NOMO-1 (cell line): ENCODE measurements around the gene ICAM1.
"Not testable (repeated sequence)": the region's sequence is repeated elsewhere in the genome, so short reads cannot be mapped to it uniquely, and the experiment has no call there.

Source experiments
- DNase-seq, 2 experiments: peaks; one replicate each; lab custom pipeline; 2025; ENCODE audit not compliant: unreplicated experiment in 2 of 2; lab: John Stamatoyannopoulos, UW

Gene ICAM1

GRCh38 chr19:10241826-10242449, 29.0 kb upstream of the ICAM1 start:
- DNase-seq: not testable (repeated sequence)

DNA sequence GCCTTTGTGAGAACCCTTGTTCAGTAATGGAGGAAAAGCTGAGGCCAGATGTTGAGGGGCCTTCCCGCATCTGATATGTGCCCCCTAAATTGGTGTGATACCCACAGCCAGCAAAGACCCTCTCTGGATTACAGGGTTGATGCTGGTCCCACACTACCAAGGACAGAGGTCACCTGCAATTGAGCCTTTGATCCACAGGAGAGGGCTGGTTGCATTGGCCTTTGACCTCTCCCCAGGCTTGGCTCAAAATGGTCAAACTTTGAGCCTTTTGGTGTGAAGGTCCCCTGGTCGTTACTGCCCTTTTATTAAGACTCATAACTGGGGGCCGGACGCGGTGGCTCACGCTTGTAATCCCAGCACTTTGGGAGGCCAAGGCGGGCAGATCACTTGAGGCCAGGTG, 27.3 kb upstream of the ICAM1 start:
- DNase-seq: no peak

DNA sequence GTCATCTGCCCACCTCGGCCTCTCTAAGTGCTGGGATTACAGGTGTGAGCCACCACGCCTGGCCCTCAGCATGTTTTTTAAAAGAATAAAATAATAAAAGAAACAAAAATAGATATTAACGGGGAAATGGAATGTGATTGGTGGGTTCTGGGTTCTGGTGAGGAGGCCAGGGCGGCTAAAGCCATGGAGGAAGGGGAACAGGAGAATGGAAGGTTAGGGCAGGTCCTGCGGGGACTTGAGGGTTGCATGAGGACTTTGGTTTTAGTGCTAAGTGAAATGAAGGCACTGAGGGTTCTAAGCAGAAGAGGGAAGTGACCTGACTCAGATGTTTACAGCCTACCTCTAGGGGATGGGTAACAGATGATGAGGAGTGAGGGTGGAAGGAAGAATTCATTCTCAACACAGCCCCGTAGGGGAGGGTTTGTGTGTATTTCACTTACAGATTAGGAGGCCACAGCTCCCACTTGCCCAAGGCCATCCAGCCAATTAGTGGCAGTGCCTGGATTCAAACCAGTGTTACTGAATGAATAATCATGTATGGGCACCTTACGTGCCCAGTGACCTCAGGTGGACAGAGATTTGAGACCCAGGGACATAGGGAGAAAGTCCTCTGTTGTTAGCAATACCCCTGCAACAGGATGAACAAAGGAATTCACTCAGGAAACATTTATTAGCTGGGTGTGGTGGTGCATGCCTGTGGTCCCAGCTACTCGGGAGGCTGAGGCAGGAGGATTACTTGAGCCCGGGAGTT, 25.6 kb upstream of the ICAM1 start:
- DNase-seq: no peak

GRCh38 chr19:10246511-10246910, 24.4 kb upstream of the ICAM1 start:
- no peak for DNase-seq

GRCh38 chr19:10251792-10252694, 18.9 kb upstream of the ICAM1 start, which contains the start of gene MRPL4:
TSS of gene MRPL4 (plus strand) at chr19:10252214. CDS start at chr19:10252254, 40 bp downstream.
- peak; percentile 99 for DNase-seq

GRCh38 chr19:10252707-10253106, 18.2 kb upstream of the ICAM1 start:
- no peak for DNase-seq

DNA sequence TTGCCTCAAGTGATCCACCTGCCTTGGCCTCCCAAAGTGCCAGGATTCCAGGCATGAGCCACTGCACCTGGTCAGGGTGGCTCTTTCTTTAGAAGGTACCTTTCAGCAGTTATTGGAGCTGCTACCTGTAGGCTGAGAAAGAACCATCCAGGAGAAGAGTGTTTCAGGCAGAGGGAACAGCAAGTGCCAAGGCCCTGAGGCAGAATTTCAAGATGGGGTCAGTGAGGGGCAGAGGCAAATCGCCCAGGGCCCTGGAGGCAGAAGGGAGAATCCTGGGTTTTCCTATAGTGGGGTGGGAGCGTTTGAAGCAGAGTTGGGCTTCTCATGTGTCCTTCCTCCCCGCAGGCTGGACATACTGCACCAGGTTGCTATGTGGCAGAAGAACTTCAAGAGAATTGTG, 16.7 kb upstream of the ICAM1 start:
- DNase-seq: no peak

DNA sequence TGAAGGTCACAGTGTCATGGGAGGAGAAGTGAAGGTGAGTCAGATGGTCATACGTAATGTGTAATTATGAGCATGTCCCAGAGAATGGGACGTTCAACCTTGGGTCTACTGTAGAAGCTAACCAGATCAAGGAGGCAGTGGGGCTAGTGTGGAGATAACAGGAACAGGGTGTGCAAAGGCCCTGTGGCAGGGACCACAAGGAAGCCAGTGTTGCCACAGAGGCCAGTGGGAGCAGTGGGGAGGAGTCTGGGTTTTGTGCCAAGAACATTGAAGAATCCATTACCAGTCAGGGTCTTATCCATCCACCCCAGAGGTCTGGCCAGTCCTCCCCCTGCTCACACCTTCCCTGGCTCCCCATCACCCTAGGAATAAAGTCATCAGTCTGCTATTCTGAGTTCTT, 15.6 kb upstream of the ICAM1 start:
- DNase-seq: no peak

DNA sequence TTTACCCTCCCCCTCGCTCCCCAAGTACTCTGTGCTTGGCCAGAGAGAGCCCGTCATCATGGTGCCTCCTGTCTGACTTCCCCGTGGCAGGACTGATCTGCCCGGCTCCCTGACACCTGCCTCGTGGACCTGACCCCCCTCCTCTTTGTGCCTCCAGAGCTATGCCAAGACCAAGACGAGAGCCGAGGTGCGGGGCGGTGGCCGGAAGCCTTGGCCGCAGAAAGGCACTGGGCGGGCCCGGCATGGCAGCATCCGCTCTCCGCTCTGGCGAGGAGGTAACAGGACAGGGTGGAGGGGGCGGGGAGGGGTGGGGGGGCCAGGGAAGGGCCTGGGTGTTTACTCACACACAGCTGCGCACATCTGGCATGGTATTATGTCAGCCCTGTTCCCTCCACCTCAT, 14.4 kb upstream of the ICAM1 start:
- DNase-seq: no peak

- no peak for DNase-seq
Observed at GRCh38 chr19:10256970-10257615, 13.8 kb upstream of the ICAM1 start.

DNA sequence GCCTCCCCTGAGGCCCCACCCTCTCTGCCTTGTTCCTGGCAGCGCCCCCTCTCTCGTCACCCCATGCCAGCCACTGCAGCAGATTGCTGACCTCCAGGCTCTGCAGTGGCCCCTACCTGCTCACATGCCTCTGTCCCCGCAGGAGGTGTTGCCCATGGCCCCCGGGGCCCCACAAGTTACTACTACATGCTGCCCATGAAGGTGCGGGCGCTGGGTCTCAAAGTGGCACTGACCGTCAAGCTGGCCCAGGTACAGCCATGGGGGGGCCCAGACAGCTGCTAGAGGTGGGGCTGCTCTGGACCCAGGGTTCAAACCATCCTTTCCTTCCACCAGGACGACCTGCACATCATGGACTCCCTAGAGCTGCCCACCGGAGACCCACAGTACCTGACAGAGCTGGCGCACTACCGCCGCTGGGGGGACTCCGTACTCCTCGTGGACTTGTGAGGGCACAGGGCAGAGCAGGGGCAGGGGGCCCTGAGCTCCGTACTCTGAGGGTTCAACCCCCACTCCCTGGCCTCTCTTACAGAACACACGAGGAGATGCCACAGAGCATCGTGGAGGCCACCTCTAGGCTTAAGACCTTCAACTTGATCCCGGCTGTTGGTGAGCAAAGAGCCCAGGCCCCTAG, 12.7 kb upstream of the ICAM1 start:
- DNase-seq: no peak

GRCh38 chr19:10259162-10259905, 11.6 kb upstream of the ICAM1 start:
- DNase-seq: peak; percentile 55 to 67

DNA sequence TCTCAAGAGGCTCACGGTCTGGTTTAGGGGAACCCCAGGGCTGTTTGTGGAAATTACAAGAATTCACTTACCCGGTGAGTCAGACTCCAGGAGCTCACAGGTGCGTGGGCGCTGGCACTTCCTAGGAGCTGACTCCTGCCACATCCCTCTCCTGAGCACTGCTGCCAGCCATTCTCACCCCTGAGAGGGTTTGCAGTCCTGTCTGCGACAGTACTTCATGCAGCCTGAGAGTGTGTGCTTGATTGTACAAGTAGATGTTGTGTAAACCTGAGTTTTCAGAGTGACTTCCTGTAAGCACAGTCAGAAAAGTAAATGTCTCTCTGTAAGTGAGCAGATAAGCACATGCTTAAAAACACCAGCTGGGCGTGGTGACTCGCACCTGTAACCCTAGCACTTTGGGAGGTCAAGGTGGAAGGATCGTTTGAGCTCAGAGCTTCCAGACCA, 10.8 kb upstream of the ICAM1 start:
- DNase-seq: no peak

DNA sequence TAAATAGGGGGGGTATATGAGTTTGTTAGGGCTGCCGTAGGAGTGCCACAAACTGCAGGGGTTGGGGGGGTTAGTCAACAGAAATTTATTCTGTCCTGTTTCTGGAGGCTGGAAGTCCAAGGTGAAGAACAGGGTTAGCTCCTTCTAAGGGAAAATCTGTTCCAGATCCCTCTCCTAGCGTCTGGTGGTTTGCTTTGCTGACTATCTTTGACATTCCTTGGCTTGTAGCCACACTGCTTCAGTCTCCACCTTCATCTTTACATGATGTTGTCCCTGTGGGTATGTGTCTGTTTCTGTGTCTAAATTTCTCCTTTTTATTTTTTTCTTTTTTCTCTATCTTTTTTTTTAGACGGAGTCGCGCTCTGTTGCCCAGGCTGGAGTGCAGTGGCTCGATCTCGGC, 8.1 kb upstream of the ICAM1 start:
- DNase-seq: no peak

- no peak for DNase-seq
Observed at GRCh38 chr19:10266706-10267105, 4.2 kb upstream of the ICAM1 start.

DNA sequence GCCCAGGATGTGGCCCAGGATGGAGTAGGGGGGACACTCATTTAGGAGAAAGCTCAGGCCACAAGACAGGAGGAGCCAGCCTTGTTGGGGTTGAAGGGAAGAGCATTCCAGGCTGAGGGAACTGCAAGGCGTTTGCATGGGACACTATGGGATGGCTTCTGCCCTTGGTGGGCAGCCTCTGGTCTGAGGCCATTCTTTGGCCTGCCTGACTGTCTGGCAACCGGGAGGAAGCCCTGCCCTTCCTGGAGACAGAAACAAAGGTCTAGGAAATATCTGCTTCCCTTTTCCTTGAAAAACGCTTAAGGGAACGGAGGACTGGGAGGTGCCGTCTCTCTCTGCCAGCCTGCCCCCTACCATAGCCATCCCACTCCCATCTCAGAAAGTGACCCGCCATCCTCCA, 2.8 kb upstream of the ICAM1 start:
- DNase-seq: no peak

DNA sequence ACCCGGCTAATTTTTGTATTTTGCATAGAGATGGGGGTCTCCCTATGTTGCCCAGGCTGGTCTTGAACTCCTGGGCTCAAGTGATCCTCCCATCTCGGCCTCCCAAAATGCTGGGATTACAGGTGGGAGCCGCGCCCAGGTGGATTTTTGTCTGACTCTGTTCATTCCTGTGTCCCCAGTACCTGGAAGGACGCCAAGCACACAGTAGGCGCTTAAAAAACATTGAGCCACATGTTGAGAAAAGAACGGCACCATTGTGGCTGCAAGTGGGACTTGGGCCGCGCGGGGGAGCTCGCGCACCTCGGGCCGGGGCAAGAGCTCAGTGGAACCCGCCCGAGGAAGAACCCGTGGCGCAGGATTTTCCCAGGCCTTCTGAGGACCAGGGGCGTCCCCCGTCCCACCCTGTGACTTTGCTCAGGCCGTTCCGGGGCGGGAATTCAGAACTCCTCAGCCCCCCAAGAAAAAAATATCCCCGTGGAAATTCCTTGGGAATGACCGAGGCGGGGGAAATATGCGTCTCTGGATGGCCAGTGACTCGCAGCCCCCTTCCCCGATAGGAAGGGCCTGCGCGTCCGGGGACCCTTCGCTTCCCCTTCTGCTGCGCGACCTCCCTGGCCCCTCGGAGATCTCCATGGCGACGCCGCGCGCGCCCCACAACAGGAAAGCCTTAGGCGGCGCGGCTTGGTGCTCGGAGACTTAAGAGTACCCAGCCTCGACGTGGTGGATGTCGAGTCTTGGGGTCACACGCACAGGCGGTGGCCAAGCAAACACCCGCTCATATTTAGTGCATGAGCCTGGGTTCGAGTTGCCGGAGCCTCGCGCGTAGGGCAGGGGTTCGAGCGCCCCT, 1.4 kb upstream of the ICAM1 start:
- peak; percentile 64 to 71 for DNase-seq

- peak; percentile 73 to 81 for DNase-seq
Observed at GRCh38 chr19:10270180-10270615, 722 bp upstream of the ICAM1 start.
